GM18519 (cell line): ENCODE measurements around the gene YES1.
"Not testable (repeated sequence)": the region's sequence is repeated elsewhere in the genome, so short reads cannot be mapped to it uniquely, and the experiment has no call there.

Experiments used
- ATAC-seq: cut with Tn5 transposase; IDR thresholded peaks from one replicate; pipeline ENCODE4 v1.9.1; 2021; ENCODE audit warnings: mild to moderate bottlenecking, moderate library complexity; ENCODE audit not compliant: unreplicated experiment, low FRiP score

Gene YES1

GRCh38 chr18:825891-826585, 14.0 kb upstream of the YES1 start:
- no peak for ATAC-seq

GRCh38 chr18:824179-824578, 12.1 kb upstream of the YES1 start:
- no peak for ATAC-seq

GRCh38 chr18:820591-821165, 8.6 kb upstream of the YES1 start:
- ATAC-seq, result no peak

GRCh38 chr18:816869-817268, 4.8 kb upstream of the YES1 start:
- ATAC-seq, result no peak

GRCh38 chr18:816088-816653, 4.1 kb upstream of the YES1 start:
- ATAC-seq, result no peak

GRCh38 chr18:815353-815752, 3.3 kb upstream of the YES1 start:
- ATAC-seq, result no peak

- ATAC-seq, result no peak
These were observed 2.5 kb upstream of the YES1 start for GRCh38 chr18:814300-815084.

- ATAC-seq, result no peak
These were observed 1.4 kb upstream of the YES1 start for GRCh38 chr18:813172-814071.

GRCh38 chr18:812376-813171, 532 bp upstream of the YES1 start:
- peak; percentile 31 for ATAC-seq

- ATAC-seq, result peak; percentile 1
These were observed 705 bp downstream of the YES1 start for GRCh38 chr18:811182-811891.

- peak; percentile 27 for ATAC-seq
These were observed 1.9 kb downstream of the YES1 start for GRCh38 chr18:809985-810642.

- ATAC-seq, result not testable (repeated sequence)
These were observed 2.8 kb downstream of the YES1 start for GRCh38 chr18:809228-809627.

GRCh38 chr18:808502-808901, 3.5 kb downstream of the YES1 start:
- ATAC-seq, result no peak

- no peak for ATAC-seq
These were observed 4.0 kb downstream of the YES1 start for GRCh38 chr18:808086-808485.

GRCh38 chr18:805755-806110, 6.3 kb downstream of the YES1 start:
- no peak for ATAC-seq

GRCh38 chr18:805008-805754, 6.9 kb downstream of the YES1 start:
- no peak for ATAC-seq

- ATAC-seq, result no peak
These were observed 10.9 kb downstream of the YES1 start for GRCh38 chr18:801137-801536.

- ATAC-seq, result no peak
These were observed 12.1 kb downstream of the YES1 start for GRCh38 chr18:799943-800342.
